DOHH2 (cell line): ENCODE results near the gene OR52L1.

Source experiments
- EZH2phosphoT487 ChIP-seq: fragments of 200-600 bp; sonication (generic); IDR thresholded peaks from 2 replicates; pipeline ENCODE4 v1.6.1; 2017; ENCODE audit warnings: borderline replicate concordance, mild to moderate bottlenecking, antibody characterized with exemption, low read length, moderate library complexity, mixed read lengths
- TF ChIP-seq, protein P1 (sequence below): fragments of 200-600 bp; sonication (generic); IDR thresholded peaks from one replicate; pipeline ENCODE4 v1.5.1; 2014; ENCODE audit warnings: antibody characterized with exemption, mild to moderate bottlenecking, low read depth, low read length; ENCODE audit not compliant: poor library complexity, severe bottlenecking

DNA sequence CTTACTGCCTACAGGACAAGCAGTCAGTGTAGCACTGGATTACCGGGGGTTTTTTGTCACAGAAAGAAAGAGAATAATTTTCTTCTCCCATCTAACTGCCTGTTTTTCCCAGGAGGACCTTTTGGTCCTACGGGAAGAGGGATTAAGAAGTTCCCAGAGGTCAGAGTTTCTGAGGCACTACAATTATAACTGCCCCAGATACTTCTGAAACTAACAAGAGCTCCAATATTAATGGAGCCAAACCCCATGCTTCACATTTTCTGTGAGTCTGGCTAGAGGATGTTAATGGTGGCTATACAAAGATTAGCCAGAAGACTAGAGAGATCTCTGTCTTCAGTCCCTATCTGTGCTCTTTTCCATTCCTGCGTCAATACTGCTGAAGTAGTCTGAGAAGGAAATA is 44.8 kb downstream of the OR52L1 start, which contains the start of gene OR56A3:
- TF ChIP-seq, protein P1, sequence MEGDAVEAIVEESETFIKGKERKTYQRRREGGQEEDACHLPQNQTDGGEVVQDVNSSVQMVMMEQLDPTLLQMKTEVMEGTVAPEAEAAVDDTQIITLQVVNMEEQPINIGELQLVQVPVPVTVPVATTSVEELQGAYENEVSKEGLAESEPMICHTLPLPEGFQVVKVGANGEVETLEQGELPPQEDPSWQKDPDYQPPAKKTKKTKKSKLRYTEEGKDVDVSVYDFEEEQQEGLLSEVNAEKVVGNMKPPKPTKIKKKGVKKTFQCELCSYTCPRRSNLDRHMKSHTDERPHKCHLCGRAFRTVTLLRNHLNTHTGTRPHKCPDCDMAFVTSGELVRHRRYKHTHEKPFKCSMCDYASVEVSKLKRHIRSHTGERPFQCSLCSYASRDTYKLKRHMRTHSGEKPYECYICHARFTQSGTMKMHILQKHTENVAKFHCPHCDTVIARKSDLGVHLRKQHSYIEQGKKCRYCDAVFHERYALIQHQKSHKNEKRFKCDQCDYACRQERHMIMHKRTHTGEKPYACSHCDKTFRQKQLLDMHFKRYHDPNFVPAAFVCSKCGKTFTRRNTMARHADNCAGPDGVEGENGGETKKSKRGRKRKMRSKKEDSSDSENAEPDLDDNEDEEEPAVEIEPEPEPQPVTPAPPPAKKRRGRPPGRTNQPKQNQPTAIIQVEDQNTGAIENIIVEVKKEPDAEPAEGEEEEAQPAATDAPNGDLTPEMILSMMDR, result no peak
- TF ChIP-seq EZH2phosphoT487, result no peak
